SH-SY5Y (cell line): Measurements from ENCODE around the gene ABCA1.

Experiments
- GATA2 ChIP-seq: IDR thresholded peaks from 2 replicates; pipeline ENCODE4 v1.6.1; 2011; ENCODE audit warnings: mild to moderate bottlenecking, low read depth, low read length
- GATA3 ChIP-seq: IDR thresholded peaks from 2 replicates; pipeline ENCODE4 v1.6.1; 2011; ENCODE audit warnings: low read depth, mild to moderate bottlenecking, low read length, moderate library complexity

GRCh38 chr9:104875320-104875719, 52.6 kb downstream of the ABCA1 start:
- no peak for TF ChIP-seq GATA2
- no peak for TF ChIP-seq GATA3
